HG02610 (cell line): ENCODE results near the gene ARMC5.
"Not testable (repeated sequence)": the region's sequence is repeated elsewhere in the genome, so short reads cannot be mapped to it uniquely, and the experiment has no call there.

ENCODE experiments used
- ATAC-seq: cut with Tn5 transposase; IDR thresholded peaks from one replicate; pipeline ENCODE4 v1.9.1; 2021; ENCODE audit warnings: mild to moderate bottlenecking, moderate library complexity; ENCODE audit not compliant: unreplicated experiment

The ARMC5 gene

DNA sequence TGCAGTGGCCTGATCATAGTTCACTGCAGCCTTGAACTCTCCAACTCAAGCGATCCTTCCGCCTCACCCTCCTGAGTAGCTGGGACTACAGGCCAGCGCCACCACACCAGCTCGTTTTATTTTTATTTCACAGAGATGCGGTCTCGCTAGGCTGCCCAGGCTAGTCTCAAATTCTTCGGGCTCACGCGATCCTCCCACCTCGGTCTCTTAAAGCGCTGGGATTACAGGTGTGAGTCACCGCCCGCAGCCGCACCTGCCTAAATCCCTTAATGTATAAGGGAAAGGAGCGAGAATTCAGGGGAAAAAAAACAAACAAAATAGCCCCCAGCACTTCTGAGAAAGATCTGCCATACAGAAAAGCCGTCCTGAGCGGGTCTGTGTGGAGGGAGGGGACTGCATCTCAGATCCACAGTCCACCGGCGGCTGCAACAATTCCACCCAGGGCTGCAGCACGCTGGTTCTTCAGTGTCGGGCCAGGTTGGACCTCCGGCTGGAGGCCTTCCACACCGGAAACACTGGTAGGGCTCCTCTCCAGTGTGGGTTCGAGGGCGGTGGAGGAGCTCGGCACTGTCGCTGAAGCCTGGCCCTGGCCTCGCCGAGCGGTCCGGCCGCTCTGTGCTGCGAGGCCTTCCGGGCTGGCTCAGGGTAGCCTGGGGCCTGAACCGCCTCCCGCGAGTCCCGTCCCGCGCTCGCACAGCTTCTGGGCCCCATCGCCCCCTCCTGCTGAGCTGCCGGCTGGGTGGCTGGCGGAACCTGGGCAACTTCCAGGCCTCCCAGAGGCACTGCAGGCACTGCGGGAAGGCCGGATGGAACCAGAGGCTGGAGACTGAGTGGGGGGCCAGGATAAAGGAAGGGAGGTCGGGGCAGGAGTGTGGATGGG is 23.7 kb upstream of the ARMC5 start:
- no peak for ATAC-seq

DNA sequence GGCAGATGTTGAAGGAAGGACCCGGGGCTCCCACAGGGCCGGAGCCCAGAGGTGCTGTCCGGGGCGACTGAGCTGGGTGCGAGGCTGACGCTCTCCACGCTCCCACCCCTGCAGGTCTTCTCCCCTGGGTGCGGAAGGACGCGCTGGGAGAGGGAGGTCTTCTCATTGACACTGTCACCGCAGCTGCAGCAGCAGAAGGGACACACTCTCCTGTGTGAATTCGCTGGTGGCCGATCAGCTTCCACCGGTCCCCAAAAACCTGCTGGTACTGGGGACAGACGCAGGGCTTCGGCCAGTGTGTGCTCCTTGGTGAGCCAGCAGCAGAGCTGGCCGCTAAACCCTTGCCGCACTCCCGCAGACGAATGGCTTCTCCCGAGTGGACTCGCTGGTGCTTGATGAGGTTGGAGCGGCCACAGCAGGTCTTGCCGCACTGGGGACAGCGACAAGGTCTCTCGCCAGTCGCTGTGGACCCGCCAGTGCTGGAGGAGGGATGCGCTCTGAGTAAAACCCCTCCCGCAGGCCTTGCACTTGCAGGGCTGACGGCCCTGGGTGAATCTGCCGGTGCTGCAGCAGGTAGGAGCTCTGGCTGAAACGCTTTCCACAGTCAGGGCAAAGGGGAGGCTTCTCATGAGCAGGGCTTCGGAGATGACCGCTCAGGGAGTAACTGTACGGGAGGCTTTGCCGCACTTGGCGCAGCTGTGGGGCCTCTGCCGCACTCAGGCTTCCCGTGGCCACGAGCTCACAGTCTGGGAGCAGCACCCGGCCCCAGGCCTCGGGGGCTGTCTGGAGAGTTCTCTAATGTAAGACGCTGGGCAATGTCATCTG is 22.9 kb upstream of the ARMC5 start:
- ATAC-seq = no peak

DNA sequence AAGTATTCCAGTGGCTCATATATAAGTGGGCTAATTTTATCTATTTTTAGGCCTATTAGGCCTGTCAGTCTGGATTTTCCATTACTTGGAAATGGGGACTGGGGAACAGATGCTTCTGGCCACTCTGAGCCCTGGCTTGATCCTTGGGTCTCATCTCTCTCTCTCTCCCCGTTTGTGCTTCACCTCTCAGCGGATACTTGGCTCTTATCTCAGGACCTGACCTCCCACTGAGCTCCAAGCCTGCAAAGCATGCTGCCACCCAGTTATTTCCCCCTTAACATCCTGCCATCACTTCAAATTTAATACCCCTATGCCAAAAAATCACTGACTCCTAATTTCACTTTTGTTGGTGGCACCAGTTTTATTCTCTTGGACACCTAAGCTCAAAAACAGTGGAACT is 20.9 kb upstream of the ARMC5 start:
- no peak for ATAC-seq

DNA sequence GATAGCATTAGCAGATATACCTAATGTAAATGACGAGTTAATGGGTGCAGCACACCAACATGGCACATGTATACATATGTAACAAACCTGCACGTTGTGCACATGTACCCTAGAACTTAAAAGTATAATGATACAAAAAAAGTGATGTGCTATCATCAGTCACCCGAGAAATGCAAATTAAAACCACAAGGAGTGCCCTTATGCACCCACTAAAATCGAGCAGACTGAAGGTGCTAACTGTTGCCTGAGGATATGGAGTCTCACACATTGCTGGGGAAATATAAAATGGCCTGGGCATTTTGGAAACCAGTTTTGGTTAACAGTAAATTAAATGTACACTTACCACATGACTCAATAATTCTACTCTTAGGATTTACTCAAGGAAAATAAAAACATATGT is 20.3 kb upstream of the ARMC5 start:
- ATAC-seq = not testable (repeated sequence)

DNA sequence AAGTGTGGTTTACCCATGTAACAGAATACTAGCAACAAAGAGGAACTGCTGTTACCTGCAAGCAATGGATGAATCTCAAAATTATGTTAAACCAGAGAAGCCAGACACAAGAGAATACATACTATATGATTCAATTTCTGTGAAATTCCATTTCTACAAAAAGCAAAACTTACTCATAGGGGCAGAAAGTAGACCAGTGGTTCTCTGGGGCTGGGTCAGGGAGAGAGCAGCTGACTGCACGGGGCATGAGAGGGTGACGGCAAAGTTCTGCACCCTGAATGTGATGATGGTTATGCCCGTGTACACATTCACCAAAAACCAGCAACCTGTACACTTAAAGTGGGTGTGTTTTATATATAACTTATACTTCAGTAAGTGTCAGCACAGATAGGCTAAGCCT is 19.8 kb upstream of the ARMC5 start:
- ATAC-seq = no peak

DNA sequence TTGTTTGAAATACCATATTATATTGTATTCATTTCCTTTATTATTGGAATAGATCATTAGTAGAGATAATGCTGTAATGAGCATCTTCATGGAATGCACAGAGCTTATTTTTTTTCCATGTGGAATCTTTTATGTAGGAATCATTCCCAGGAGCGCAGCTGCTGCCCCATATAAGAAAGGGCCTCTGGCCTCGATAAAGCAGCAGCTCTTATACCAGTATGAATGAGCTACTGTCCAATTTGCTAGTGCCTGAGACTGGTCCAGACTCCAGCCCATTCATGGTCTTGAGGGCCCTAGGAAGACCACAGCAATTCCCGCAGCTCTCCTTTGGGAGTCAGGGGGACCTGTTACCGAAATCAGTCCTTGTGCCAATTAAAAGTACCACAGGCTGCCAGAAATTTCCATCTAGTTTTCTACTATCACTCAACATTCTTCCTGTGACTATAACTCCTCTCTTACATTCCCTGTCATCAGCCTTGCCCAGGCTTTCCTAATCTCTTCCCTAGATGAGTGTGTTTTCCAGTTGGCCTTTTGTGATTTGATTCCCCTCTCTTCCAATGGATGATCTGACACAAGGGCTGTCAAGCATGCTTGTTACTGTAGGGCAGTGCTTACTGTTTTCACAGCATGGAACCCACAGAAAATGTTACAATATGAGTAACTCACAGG is 18.7 kb upstream of the ARMC5 start:
- ATAC-seq = no peak

DNA sequence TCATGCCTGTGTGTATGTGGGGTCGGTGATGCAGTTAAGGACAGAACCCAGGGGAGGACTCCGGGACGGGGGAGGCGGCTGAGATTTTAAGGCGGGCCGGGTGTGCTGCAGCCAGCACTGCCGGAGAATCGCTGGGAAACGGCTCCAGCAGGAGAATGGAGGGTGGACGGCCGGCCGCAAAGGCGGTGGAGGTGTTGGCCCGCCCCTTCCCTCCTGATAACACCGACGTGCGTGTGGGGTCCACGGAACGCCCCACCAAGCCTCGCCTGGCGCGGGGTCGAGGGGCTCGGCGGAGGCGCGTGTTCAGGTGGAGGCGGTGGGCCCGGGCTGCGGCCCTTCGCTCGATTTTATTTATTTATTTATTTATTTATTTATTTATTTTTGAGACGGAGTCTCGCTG is 17.3 kb upstream of the ARMC5 start:
- ATAC-seq = no peak

DNA sequence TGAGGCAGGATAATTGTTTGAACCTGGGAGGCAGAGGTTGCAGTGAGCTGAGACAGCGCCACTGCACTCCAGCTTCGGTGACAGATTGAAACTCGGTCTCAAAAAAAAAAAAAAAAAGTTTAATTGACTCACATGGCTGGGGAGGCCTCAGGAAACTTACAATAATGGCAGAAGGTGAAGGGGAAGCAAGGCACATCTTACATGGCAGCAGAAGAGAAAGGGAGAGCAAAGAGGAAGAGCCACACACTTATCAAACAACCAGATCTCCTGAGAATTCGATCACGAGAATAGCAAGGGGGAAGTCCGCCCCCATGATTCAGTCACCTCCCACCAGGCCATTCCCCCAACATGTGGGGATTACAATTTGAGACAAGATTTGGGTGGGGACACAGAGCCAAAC is 13.4 kb upstream of the ARMC5 start:
- not testable (repeated sequence) for ATAC-seq

DNA sequence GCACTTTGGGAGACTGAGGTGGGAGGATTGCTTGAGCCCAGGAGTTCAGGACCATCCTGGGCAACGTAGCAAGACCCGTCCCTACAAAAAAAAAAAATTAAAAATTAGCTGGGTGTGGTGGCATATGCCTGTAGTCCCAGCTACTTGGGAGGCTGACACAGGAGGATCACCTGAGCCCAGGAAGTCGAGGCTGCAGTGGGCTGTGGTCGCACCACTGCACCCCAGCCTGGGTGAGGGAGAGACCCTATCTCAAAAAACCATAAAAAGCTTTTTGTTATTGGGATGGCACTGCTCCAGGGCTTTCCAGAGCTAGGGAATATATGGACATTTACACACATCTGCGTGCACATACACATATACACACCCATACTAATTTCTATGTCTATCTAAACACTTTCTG is 8.1 kb upstream of the ARMC5 start:
- no peak for ATAC-seq

DNA sequence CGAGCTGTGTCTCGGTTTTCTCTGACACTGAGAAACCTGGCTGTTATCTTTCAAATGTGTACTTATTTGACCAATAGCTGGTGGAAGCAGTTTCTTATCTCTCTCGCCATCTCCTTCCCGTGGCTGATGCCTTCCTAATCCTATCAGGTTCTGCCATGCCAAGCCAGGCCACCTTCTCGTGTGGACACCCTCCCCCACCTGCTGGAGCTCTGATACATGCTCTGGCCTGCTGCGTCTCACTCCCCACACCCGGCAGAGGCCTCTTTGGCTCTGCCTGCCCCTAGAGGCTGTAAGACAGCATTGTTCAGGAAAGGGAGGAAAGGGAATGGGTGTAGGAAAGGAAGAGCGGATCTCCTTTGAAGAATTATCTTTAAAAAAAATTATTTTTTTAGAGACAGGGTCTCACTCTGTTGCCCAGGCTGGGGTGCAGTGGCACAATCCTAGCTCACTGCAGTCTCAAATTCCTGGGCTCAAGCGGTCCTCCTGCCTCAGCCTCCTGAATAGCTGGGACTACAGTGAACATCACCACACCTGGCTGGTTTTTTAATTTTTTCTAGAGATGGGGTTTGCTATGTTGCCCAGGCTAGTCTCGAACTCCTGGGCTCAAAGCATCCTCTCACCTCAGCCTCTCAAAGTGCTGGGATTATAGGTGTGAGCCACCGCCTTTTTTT is 7.5 kb upstream of the ARMC5 start:
- no peak for ATAC-seq

DNA sequence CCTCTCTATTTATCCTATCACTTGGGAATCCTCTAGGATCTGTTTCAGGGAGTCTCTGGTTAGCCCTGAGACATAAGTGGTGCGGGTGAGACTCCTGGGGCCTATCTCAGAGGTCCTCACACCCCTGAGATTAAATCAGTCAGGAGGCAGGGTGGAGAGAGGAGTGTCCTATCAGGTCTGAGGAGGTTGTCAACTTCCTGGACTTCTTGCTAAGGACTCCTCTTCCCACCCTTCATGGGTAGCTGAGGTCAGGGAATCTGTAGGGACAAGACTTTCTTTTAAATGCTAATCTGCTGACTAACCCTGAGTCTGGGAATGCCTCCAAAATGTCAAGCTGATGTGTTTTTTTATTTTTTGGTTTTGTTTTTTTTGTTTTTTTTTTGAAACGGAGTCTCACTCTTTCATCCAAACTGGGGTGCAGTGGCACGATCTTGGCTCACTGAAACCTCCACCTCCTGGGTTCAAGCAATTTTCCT is 6.6 kb upstream of the ARMC5 start:
- no peak for ATAC-seq

DNA sequence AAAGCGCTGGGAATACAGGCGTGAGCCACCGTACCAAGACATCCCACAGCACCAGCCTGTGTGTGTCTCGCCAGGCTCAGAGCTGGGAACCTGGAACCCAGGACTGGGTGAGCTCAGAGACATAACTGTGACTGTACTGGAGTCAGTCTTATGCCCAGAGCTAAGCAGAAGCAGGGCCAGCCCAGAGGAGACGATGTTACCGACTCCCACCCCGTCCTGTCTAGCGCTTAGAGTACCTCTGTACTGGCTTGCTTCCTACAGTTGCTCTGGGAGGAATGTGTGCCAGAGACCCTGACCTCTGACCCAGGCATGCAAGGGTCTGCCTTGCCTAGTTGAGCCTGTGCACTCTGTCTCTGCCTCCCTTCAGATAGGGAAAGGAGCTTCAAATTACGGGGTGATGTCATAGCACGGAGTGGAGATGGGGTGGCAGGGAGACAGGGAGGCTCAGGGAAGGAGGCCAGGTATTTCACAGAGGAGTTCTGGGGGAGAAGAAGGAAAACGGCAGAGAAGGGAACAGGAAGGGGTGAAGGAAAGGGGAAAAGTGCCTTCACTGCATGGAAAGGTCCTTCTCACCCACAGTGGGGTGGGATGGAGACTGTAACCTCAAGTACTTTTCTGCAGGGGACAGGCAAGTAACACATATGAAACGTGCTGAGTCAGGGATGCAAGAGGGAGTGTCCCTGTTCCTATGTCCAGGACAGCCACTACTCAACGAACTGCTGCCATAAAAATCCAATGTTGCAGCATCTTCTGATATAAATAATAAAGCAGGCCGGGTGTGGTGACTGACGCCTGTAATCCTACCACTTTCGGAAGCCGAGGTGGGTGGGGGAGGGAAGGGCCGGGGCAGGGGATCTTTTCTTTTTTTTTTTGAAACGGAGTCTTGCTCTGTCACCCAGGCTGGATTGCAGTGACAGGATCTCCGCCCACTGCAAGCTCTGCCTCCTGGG is 5.8 kb upstream of the ARMC5 start:
- no peak for ATAC-seq

DNA sequence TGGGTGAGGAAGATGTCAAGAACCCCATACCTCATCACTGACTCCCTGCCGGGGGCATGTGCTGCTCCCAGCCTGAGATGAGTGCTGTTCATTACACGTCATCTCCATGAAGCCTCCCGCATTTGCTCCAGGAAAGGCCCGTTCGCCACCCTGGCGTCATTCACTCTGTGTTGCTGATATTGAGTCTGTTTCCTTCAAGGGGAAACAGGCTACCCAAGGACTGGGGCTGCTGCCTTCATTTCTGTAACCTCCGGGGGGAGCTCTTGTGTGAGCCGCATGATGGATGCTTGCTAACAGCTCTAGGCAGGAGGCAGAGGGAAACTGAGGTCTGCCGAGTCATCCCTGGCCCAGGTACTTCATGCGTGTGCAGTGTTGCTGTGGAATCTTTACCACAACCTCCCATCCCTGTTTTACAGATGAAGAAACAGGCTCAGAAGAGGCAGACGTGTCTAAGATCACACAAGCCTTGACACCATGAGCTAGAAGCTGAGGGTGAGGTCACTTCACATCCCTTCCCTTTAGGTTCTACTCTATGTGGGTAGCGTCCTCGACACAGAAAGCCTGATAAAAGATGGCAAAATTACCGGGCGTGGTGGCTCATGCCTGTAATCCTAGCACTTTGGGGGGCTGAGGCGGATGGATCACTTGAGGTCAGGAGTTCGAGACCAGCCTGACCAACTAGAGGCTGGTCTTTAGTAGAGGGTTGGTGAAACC is 3.5 kb upstream of the ARMC5 start:
- no peak for ATAC-seq

DNA sequence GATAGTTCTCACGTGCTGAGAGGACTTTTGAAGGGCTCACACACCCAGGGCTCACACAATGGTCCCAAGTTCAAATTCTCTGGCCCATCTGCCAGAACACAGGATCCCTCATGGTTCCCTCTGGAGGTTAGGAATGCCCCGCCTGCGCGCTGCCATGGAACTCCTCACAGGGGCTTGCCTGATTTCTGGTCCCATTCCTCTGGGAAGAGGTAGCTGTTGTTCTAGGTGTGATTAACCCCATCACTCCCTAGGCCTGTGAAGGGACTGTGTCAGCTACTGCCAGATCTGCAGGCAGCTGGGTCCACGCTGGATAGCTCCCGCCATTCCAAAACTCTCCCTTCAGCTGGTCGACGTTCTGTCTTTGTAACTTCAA is 2.3 kb upstream of the ARMC5 start:
- no peak for ATAC-seq

DNA sequence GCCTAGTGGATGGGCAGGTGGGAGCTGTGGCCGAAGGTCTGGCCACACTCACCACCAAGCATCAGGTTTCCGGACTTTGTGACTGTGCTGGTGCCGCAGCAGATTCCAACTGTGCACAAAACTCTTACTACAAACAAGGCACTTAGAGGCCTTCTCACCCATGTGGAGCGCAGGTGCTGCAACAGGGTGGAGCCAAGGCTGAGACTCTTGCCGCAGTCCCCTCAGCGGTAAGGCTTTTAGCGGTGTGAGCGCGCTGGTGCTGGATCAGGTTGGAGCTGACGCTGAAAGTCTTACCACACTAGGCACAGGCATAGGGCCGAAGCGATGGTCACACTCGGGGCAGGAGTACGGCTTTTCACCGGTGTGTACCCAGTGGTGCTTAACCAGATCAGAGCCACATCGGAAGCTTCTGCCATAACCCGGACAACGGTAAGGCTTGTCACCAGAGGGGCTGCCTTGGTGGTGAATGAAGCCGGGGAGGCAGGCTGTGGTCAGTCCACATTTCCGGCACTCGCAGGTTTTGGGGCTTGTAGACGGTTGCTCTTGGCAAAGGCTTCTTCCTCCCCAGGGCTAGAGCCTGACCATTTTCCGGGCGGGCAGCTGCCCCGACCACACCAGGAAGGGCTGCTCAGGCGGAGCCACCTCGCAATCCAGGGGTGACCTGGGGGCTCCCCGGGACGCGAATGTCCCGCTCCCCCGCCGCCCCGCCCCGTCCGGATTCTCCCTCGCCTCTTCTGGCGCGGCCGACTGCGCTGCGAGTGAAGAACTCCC is 1.0 kb upstream of the ARMC5 start:
- ATAC-seq = no peak

DNA sequence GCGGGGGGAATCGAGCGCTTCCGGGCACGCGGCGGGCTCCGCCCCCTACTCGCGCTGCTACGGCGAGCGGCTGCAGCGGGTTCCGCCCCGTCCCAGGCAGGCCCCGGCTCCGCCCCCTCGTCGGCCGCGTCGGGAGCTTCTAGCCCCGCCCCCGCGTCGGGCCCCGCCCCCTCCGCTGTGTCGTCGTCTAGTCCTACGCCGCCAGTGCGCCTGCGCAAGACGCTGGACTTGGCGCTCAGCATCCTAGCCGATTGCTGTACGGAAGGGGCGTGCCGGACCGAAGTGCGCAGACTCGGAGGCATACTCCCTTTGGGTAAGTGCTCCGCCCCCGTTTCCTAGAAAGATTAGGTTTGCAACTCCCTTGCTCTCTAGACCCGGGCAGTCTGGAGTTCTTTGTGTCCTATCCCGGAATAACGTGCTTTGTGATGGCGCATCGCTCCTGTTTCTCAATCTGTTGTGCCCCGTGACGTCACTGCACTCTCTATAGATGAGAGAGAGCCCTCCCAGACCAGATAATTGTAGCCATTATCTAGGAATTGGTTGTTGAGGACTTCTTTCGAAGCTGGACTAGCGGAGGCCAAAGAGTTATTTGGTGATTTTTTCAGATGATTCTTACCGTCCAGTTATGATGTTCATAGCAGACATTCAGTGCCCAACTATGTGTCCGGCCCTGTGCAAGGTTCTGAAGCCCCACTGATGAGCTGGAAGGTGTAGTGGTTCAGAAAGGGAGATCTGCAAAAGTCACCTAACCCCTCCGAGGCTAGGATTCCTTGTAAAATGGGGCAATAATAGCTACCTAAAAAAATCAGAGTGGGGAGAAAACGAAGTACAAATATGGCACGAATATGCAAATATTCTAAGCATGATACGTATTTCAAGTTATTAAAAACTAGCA is 633 bp downstream of the ARMC5 start:
- peak; percentile 68 for ATAC-seq

DNA sequence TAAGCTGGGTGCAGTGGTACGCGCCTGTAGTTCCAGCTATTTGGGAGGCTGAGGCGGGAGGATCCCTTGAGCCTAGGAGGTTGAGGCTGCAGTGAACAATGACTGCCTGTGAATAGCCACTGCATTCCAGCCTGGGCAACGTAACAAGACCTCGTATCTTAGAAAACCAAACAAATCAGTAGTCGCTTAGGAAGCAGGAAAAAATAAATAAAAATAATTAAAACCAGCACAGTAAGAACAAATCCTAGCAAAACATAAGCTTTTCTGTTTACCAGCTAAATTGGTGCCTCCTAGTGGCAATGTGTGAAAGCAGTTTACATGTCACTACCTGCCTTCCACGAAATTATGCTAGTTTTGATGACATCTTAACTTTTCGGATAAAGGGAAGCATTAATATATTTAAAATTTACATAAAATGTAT is 1.3 kb downstream of the ARMC5 start:
- no peak for ATAC-seq
